ENCODE data around the gene CARMIL1.

CARMIL1 gene

DNA sequence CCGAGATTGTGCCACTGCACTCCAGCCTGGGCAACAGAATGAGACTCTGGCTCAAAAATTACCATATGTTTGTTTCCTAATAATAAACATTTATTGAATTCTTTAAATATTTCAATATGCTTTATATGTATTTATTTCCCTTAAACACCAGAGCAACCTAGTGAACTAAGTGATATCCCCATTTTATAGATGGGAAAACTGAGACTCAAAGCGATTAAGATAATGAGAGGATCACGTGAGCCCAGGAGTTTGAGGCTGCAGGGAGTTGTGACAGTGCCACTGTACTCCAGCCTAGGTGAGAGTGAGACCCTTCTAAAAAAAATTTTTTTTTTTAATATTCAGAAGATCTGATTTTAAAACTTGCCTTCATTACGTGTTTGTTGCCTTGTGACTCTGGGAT is 19.4 kb upstream of the CARMIL1 start:
- CTCF ChIA-PET, result no interaction called here
- TF ChIP-seq, protein P1, sequence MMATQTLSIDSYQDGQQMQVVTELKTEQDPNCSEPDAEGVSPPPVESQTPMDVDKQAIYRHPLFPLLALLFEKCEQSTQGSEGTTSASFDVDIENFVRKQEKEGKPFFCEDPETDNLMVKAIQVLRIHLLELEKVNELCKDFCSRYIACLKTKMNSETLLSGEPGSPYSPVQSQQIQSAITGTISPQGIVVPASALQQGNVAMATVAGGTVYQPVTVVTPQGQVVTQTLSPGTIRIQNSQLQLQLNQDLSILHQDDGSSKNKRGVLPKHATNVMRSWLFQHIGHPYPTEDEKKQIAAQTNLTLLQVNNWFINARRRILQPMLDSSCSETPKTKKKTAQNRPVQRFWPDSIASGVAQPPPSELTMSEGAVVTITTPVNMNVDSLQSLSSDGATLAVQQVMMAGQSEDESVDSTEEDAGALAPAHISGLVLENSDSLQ (IDR thresholded peaks at IDR 0.05), result no peak
- TF ChIP-seq FOXM1 (IDR thresholded peaks at IDR 0.05; ENCODE audit: borderline replicate concordance) (no peak), LEF1 (IDR thresholded peaks at IDR 0.05; ENCODE audit: borderline replicate concordance) (no peak), ZNF384 (IDR thresholded peaks at IDR 0.05) (no peak), CTBP1 (IDR thresholded peaks at IDR 0.05; ENCODE audit: borderline replicate concordance) (no peak), SUZ12 (IDR thresholded peaks at IDR 0.05) (no peak), FOXK2 (IDR thresholded peaks at IDR 0.05) (no peak), SP1 (IDR thresholded peaks at IDR 0.05) (no peak), BHLHE40 (IDR thresholded peaks at IDR 0.05; ENCODE audit: borderline replicate concordance) (no peak), ELF4 (IDR thresholded peaks at IDR 0.05) (no peak), HDGF (IDR thresholded peaks at IDR 0.05; ENCODE audit: borderline replicate concordance) (no peak), NFRKB (IDR thresholded peaks at IDR 0.05) (no peak), ARNT (IDR thresholded peaks at IDR 0.05) (no peak), L3MBTL2 (conservative IDR thresholded peaks at IDR 0.05) (no peak), TARDBP (IDR thresholded peaks at IDR 0.05) (no peak), FOXA1 (IDR thresholded peaks at IDR 0.05) (no peak)
- no peak for DNase-seq (ENCODE audit: extremely low spot score)
- POLR2A ChIA-PET, result no interaction called here

DNA sequence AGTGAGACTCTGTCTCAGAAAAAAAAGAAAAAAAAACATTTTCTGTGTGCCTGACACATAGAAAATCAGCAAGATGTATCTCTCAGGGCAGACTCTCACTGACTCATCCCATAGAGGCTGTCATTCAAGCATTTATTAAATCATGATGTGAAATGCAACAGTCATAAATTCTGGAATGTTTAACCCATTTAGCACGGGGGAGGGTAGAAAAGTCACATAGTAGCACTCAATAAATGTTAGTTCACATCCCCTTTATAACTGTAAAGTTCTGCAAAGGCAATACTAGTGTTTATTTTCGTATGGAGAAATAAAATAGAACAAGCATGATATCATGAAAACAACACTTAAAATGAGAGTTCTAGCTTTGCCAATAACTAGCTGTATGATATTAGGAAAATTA is 15.5 kb upstream of the CARMIL1 start:
- CTCF ChIA-PET, result interaction anchor here (0.6 to 0.8 kb wide), 2 partner anchors 13 to 345 kb away, joined by 3 to 4 read pairs; no protein-coding TSS in a partner anchor
- no peak for TF ChIP-seq L3MBTL2 (conservative IDR thresholded peaks at IDR 0.05)
- no peak for TF ChIP-seq ELF4 (IDR thresholded peaks at IDR 0.05)
- TF ChIP-seq, protein P1 (IDR thresholded peaks at IDR 0.05), result peak; percentile 69
- no peak for TF ChIP-seq NFRKB (IDR thresholded peaks at IDR 0.05)
- POLR2A ChIA-PET, result no interaction called here
- no peak for DNase-seq (ENCODE audit: extremely low spot score)

DNA sequence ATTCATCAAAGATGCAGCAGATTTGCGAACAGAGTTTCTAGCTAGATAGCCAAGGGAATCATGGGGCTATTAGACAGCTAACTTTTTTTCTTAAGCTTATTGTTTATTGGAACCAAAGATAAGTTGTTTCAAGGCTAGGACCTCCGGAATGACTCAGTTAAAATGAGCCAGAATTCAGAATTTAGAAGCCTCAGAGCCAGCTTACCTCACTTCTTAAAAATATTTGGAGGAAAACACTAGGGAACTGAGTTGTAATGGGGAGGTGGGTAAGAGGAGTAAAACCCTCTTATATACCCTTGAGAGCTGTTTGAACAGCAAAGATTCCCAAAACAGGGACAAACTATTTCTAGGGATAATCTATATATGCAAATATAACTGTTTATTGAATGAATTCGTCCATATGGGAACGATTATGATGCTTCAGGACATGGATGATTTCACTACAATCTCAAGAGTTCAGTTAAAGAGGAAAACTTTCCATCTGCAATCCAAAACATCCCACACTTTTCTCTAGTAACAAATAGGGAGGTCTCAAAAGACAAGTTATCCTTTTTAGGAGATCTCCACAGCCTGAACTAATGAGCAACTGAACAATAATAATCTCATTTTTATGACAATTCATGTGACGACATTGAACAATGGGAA is 12.6 kb upstream of the CARMIL1 start:
- DNase-seq (ENCODE audit: extremely low spot score), result no peak
- POLR2A ChIA-PET, result interaction anchor here (1.3 kb wide), 1 partner anchor 13 kb away, joined by 4 read pairs; no protein-coding TSS in a partner anchor

GRCh38 chr6:25267662-25268061 is 11.5 kb upstream of the CARMIL1 start:
- CTCF ChIA-PET, result no interaction called here
- no peak for DNase-seq (ENCODE audit: extremely low spot score)
- POLR2A ChIA-PET, result no interaction called here
- TF ChIP-seq FOXK2 (IDR thresholded peaks at IDR 0.05) (no peak), ZNF384 (IDR thresholded peaks at IDR 0.05) (no peak), ELF4 (IDR thresholded peaks at IDR 0.05) (no peak), SUZ12 (IDR thresholded peaks at IDR 0.05) (no peak)

More for the DNA sequence above, 12.6 kb upstream of the CARMIL1 start:
- CTCF ChIA-PET, result interaction anchor here (0.6 to 2.1 kb wide), 12 partner anchors 9 to 624 kb away, joined by 3 to 23 read pairs (median 4); partner anchors contain the start of gene CARMIL1
- no peak for TF ChIP-seq SUZ12 (IDR thresholded peaks at IDR 0.05)
- TF ChIP-seq, protein P1 (IDR thresholded peaks at IDR 0.05), result no peak
- no peak for TF ChIP-seq FOXM1 (IDR thresholded peaks at IDR 0.05; ENCODE audit: borderline replicate concordance)
- TF ChIP-seq FOXA1 (IDR thresholded peaks at IDR 0.05), result no peak
- TF ChIP-seq FOXK2 (IDR thresholded peaks at IDR 0.05), result no peak
- TF ChIP-seq ELF4 (IDR thresholded peaks at IDR 0.05), result no peak
- no peak for TF ChIP-seq L3MBTL2 (conservative IDR thresholded peaks at IDR 0.05)

GRCh38 chr6:25270559-25270958 is 8.6 kb upstream of the CARMIL1 start:
- POLR2A ChIA-PET, result no interaction called here
- DNase-seq (ENCODE audit: extremely low spot score), result no peak
- CTCF ChIA-PET, result no interaction called here
- TF ChIP-seq ZNF384 (IDR thresholded peaks at IDR 0.05), result no peak

- ChIA-PET POLR2A (no interaction called here), CTCF (interaction anchor here (1.8 kb wide), 1 partner anchor 10 kb away, joined by 11 read pairs; no protein-coding TSS in a partner anchor)
- no peak for DNase-seq (ENCODE audit: extremely low spot score)
- TF ChIP-seq SP1 (IDR thresholded peaks at IDR 0.05) (no peak), NFRKB (IDR thresholded peaks at IDR 0.05) (no peak), ELF4 (IDR thresholded peaks at IDR 0.05) (no peak), TARDBP (IDR thresholded peaks at IDR 0.05) (no peak), FOXM1 (IDR thresholded peaks at IDR 0.05; ENCODE audit: borderline replicate concordance) (no peak), LEF1 (IDR thresholded peaks at IDR 0.05; ENCODE audit: borderline replicate concordance) (no peak), SUZ12 (IDR thresholded peaks at IDR 0.05) (no peak), FOXK2 (IDR thresholded peaks at IDR 0.05) (no peak), HDGF (IDR thresholded peaks at IDR 0.05; ENCODE audit: borderline replicate concordance) (no peak), FOXA1 (IDR thresholded peaks at IDR 0.05) (no peak), ZNF384 (IDR thresholded peaks at IDR 0.05) (no peak), ARNT (IDR thresholded peaks at IDR 0.05) (no peak), L3MBTL2 (conservative IDR thresholded peaks at IDR 0.05) (no peak), CTBP1 (IDR thresholded peaks at IDR 0.05; ENCODE audit: borderline replicate concordance) (no peak), BHLHE40 (IDR thresholded peaks at IDR 0.05; ENCODE audit: borderline replicate concordance) (no peak)
- TF ChIP-seq, protein P1 (IDR thresholded peaks at IDR 0.05), result no peak
Observed at GRCh38 chr6:25275436-25275835, 3.7 kb upstream of the CARMIL1 start.

Data from HEK293T (cell line).